ENCODE data around the gene PALLD.

Gene PALLD

DNA sequence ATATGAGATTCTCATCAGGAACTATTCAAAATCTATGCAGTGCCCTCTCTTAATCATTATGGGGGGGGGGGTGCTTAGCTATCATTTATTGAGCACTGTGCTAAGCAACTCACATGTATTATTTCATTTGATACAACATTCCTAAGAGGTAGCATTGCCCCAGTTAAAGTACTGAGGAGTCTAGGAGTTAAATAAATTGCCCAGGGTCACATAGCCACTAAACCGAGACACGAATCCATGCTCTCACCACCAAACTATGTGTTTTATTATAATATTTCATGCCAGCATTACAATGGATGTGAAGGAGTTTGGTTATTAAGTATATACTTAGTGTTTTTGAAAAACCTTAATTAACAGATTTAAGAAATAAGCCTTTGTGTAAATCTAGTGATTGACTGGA, 381.8 kb downstream of the PALLD start:
- no peak for DNase-seq (ENCODE audit: low read depth)

DNA sequence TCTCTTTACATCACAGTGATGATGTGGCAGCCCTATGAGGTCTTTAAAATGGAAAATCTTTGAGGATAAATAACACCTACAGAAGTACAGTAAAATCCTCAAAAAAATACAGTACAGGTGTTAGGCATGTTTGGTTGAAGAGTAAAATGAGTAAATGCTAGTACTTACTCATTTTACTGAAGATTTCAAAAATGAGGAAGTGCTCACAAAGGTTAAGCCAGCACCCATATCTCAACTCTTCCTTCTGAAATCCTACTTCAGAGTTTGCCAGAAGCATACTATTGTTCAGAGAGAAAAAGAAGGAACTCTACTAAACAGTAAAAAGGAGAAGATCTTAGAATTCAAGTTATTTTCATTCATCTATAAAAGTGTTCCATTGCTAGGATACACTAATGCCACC, 382.3 kb downstream of the PALLD start:
- no peak for DNase-seq (ENCODE audit: low read depth)

DNA sequence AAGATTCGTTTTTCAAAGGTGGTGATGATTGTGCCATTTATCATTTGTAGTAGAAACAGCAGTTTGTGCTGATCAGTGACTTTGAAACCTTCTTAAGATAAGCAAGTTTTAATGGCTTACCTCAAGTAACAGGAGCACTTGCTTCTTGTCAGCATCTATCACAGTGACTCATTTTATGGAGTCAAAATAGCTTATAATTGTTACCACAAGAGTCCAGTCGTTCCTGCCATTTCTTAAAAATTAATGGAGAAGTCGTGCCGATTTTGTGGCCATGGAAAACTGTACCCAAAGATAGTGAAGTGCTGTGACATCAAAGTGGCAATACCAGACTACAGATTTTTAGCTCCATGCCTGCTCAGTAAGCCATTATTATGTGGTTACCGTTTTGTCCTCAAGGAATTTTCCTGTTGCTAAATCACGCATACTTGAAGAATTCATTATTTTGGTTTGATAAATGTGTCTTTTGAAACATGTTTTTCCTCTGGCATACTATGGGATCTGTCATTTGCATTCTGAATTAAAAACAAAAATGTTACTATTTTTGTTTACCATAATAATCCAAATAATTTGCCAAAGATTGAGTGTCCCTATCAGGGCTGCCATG, 383.3 kb downstream of the PALLD start:
- no peak for DNase-seq (ENCODE audit: low read depth)

DNA sequence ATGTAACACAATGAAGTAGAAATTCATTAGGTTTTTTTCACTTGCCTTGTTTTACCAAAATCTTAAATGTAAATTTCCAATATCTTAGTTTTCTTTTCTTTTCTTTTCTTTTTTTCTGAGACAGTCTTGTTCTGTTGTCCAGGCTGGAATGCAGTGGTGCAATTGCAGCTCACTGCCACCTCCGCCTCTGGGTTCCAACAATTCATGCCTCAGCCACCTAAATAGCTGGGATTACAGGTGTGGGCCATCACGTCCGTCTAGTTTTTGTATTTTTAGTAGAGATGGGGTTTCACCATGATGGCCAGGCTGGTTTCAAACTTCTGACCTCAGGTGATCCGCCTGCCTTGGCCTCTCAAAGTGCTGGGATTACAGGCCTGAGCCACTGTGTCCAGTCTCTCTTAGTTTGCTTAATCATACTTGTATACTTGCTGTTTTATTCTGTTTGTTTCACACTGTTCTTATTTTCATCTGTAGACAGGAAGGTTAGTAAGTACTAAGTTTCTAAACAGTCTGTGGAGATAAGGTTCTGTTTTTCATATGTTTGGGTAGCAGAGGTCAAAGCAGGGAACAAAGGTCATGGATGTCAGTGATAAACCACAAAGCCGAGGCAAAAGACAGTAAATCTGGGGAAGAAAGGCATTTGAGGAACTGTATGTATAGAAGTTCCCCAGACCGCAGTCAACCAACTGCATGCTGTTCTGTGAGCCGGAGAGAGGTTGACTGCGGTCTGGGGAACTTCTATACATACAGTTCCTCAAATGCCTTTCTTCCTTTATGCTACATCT, 384.2 kb downstream of the PALLD start:
- DNase-seq (ENCODE audit: low read depth) = no peak

- no peak for DNase-seq (ENCODE audit: low read depth)
Observed at GRCh38 chr4:168881781-168882420, 385.0 kb downstream of the PALLD start.

- DNase-seq (ENCODE audit: low read depth) = no peak
Observed at GRCh38 chr4:168882650-168883233, 385.9 kb downstream of the PALLD start.

DNA sequence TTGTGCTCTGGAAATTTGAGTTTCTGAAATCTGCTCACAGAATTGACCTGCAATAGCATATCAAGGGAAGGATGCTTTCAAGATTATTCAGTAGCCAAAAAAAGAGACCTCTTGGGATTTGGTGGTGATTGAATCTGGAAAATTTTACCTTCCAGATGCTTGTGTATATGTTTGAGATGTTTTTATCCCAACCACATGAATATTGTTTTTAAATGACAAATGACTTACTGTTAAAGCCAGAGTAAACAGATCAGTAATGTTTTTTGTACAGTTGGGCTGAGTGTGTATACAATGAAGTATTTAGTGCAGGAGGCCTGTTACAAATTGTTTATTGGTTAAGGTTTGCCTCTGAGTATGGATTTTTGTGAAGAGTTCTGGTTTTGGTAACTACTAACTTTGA, 386.7 kb downstream of the PALLD start:
- no peak for DNase-seq (ENCODE audit: low read depth)

GRCh38 chr4:168884251-168885124, 387.6 kb downstream of the PALLD start:
- DNase-seq (ENCODE audit: low read depth) = no peak

GRCh38 chr4:168885400-168885799, 388.5 kb downstream of the PALLD start:
- no peak for DNase-seq (ENCODE audit: low read depth)

GRCh38 chr4:168886351-168886750, 389.5 kb downstream of the PALLD start:
- DNase-seq (ENCODE audit: low read depth) = no peak

- DNase-seq (ENCODE audit: low read depth) = no peak
Observed at GRCh38 chr4:168887809-168888208, 391.0 kb downstream of the PALLD start.

- DNase-seq (ENCODE audit: low read depth) = no peak
Observed at GRCh38 chr4:168888715-168889215, 391.9 kb downstream of the PALLD start.

DNA sequence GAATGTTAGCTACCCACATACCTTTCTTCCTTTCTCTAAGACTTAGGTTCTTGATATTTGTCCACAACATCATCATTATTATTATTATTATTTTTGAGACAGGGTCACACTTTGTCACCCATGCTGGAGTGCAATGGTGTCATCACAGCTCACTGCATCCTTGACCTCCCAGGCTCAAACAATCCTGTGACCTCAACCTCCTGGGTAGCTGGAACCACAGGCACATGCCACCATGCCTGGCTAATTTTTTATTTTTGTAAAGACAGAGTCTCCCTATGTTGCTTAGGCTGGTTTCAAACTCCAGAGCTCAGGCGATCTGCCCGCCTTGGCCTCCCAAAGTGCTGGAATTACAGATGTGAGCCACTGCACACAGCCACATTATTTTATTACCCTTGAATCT, 394.2 kb downstream of the PALLD start:
- DNase-seq (ENCODE audit: low read depth) = no peak

- DNase-seq (ENCODE audit: low read depth) = no peak
Observed at GRCh38 chr4:168891688-168892087, 394.8 kb downstream of the PALLD start.

DNA sequence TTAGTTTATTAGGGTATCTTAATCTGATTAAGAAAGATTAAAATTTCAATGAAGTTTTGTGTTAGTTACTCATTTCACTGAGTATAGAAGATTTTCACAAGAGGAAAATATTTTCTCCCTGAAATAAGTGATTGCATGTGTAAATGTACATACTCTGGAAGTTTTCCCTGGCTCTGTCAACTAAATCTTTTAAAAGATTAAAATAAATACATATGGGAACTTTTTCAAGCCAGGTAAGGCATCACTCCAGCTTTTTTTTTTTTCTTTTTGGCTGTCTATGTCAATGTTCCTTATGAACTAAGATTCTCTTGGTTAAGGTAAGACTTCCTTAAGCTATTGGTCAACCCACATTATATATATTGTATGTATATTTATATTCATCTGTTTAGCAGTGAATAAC, 395.6 kb downstream of the PALLD start:
- no peak for DNase-seq (ENCODE audit: low read depth)

DNA sequence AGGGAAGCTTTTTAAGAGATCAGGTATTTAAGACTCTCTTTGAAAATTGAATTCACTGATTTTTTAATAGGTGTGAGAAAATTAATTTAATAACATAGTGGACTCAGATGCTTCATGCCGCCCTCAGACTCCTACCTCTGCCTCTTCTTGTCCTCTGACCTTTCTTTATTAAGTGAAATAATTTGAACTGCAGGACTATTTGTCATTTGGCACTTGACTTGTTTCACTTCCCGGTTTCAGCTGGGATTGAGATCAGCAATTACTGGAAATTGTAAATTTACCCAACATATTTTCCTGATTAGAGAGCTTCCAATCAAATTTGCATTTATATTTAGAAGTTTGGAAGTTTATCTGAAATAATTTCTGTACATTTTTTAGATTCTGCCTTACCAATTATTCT, 396.4 kb downstream of the PALLD start:
- DNase-seq (ENCODE audit: low read depth) = no peak

DNA sequence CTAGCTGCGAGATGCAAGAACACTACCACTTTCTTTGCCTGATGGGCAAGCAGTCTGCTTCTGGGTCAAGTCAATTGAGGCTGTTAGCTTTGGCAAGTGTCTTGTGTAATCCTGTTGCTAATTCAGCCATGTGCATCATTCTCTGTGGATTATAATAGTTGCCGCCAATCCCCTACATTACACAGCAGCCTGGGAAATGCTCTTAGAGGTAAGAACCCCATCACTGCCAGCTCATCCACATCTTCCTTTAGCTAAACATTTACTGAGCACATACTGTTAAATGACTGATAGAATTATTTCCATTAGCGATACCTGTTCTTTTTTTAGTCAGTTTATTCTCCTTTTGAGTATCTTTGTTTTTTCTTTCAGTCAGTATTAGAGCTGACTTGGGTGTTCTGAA, 397.0 kb downstream of the PALLD start:
- no peak for DNase-seq (ENCODE audit: low read depth)

DNA sequence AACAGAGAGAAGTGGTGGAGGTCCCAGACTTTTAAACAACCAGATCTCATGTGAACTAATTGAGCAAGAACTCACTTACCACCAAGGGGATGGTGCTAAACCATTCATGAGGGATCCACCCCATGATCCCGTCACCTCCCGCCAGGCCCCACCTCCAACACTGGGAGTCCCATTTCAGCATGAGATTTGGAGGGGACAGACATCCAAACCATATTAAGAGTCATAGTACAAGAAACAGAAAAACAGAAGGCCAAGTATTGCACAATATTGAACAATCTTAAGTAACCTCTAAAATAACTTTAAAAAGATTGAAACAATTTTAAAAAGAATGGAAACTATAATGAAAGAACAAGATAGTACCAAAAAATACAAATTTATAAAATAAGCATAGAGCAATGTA, 403.2 kb downstream of the PALLD start:
- DNase-seq (ENCODE audit: low read depth) = no peak

DNA sequence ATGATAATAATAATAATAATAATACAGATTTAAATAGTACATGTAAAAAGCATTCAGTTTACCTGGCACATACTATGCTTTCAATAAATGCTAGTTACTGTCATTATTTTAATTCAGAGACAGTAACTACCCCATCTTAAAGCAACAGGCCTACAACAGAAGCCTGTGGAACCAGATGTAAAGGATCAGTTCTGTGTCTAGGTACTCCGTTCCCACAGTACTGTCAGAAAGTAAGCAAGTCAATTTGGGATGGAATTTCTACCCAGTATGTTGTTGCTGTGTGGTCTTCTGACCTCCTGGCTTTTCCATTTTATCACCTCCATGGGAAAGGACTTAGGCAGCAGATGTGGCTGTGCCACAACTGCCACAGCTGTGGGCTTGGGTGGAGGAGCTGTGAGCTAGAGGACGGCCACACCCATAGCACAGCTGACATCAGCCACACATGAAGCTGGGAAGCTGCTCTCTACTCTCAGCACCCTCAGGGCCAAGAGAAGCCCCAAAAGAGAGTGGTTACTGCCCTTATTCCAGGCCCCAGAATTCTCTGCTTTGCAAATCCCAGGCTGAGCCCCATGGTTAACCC, 410.4 kb downstream of the PALLD start:
- no peak for DNase-seq (ENCODE audit: low read depth)

DNA sequence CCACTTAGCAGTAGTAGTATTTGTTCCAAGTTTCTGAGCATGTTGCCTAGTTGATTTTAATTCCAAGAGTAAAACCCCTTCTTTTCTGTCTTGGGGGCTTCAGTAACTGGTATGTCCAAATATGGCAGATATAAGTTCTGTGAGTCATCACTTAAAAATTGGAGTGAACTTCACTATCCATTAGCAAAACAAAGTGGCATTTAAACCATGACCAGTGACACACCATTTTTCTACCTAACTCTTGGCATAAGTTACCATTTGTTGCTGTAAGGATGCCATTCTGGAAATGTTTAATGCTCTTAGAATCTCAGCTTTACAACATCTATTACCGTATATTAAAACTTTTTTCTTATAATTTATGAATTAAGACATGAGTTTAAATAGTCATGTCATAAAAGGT, 411.2 kb downstream of the PALLD start:
- no peak for DNase-seq (ENCODE audit: low read depth)

GRCh38 chr4:168908851-168909273, 412.0 kb downstream of the PALLD start:
- no peak for DNase-seq (ENCODE audit: low read depth)
